OCI-LY7 (cell line): ENCODE results near the gene NDEL1.

Experiments
- CTCF ChIP-seq: fragments of 200-600 bp; sonication (generic); conservative IDR thresholded peaks from 2 replicates; pipeline ENCODE4 v1.5.1; 2014; ENCODE audit warnings: mild to moderate bottlenecking, antibody characterized with exemption, low read length, moderate library complexity, mixed read lengths
- EZH2phosphoT487 ChIP-seq: fragments of 200-600 bp; sonication (generic); IDR thresholded peaks from 2 replicates; pipeline ENCODE4 v1.6.1; 2018; ENCODE audit warnings: low read depth, borderline replicate concordance, mild to moderate bottlenecking, mixed run types, antibody characterized with exemption, low read length, moderate library complexity, mixed read lengths

GRCh38 chr17:8467527-8467926 is 31.8 kb downstream of the NDEL1 start:
- no peak for TF ChIP-seq CTCF
- no peak for TF ChIP-seq EZH2phosphoT487
